ENCODE measurements around the gene MYO3A.
"Not testable (repeated sequence)": the region's sequence is repeated elsewhere in the genome, so short reads cannot be mapped to it uniquely, and the experiment has no call there.

Gene MYO3A

GRCh38 chr10:25999295-25999981 lies 65.4 kb downstream of the MYO3A start:
- in situ Hi-C loops (cut with MboI; ENCODE audit: low pct_unique_long_range_greater_than_20kb, low sequenced_read_pairs, unreplicated experiment): no loop called here
- no peak for DNase-seq (ENCODE audit: low spot score)
- no peak for TF ChIP-seq CTCF (IDR thresholded peaks at IDR 0.05; ENCODE audit: extremely low read depth, insufficient read depth, missing control alignments)

GRCh38 chr10:26000971-26001370 lies 66.9 kb downstream of the MYO3A start:
- in situ Hi-C loops (cut with MboI; ENCODE audit: low pct_unique_long_range_greater_than_20kb, low sequenced_read_pairs, unreplicated experiment): no loop called here
- DNase-seq (ENCODE audit: low spot score): no peak
- no peak for TF ChIP-seq CTCF (IDR thresholded peaks at IDR 0.05; ENCODE audit: extremely low read depth, insufficient read depth, missing control alignments)

GRCh38 chr10:26002466-26002865 lies 68.4 kb downstream of the MYO3A start:
- DNase-seq (ENCODE audit: low spot score); in situ Hi-C loops (cut with MboI; ENCODE audit: low pct_unique_long_range_greater_than_20kb, low sequenced_read_pairs, unreplicated experiment): not testable (repeated sequence)

- in situ Hi-C loops (cut with MboI; ENCODE audit: low pct_unique_long_range_greater_than_20kb, low sequenced_read_pairs, unreplicated experiment): no loop called here
- no peak for DNase-seq (ENCODE audit: low spot score)
- TF ChIP-seq CTCF (IDR thresholded peaks at IDR 0.05; ENCODE audit: extremely low read depth, insufficient read depth, missing control alignments): no peak
Measured at GRCh38 chr10:26015092-26015491, 81.1 kb downstream of the MYO3A start.

GRCh38 chr10:26022831-26023230 lies 88.8 kb downstream of the MYO3A start:
- no peak for DNase-seq (ENCODE audit: low spot score)
- in situ Hi-C loops (cut with MboI; ENCODE audit: low pct_unique_long_range_greater_than_20kb, low sequenced_read_pairs, unreplicated experiment): no loop called here
- no peak for TF ChIP-seq CTCF (IDR thresholded peaks at IDR 0.05; ENCODE audit: extremely low read depth, insufficient read depth, missing control alignments)

GRCh38 chr10:26024303-26024702 lies 90.3 kb downstream of the MYO3A start:
- in situ Hi-C loops (cut with MboI; ENCODE audit: low pct_unique_long_range_greater_than_20kb, low sequenced_read_pairs, unreplicated experiment): no loop called here
- TF ChIP-seq CTCF (IDR thresholded peaks at IDR 0.05; ENCODE audit: extremely low read depth, insufficient read depth, missing control alignments): no peak
- DNase-seq (ENCODE audit: low spot score): no peak

GRCh38 chr10:26025523-26025922 lies 91.5 kb downstream of the MYO3A start:
- no peak for TF ChIP-seq CTCF (IDR thresholded peaks at IDR 0.05; ENCODE audit: extremely low read depth, insufficient read depth, missing control alignments)
- DNase-seq (ENCODE audit: low spot score): no peak
- in situ Hi-C loops (cut with MboI; ENCODE audit: low pct_unique_long_range_greater_than_20kb, low sequenced_read_pairs, unreplicated experiment): no loop called here
